ENCODE results near the gene BSN. TPM values are rescaled to one million over a fixed set of nuclear protein-coding genes. Genes with fewer than 3 reads are reported as not detected.

The BSN gene
- total and polyA plus RNA-seq, 5 experiments from 2014 or later, result 0.19 to 0.23 (median 0.22) TPM; not detected in 2

- H3K36me3 Mint-ChIP-seq, result peaks cover 0 to 5% (median 0%) of the 10 kb centered on the region in 3 donors
- H3K27ac Mint-ChIP-seq, result peak overlapping the region in 1 of 10 donors; percentile 68
- no peak for ATAC-seq
- POLR2A ChIA-PET, result no interaction called here
- H3K9me3 Mint-ChIP-seq, result peaks cover 0 to 11% (median 4%) of the 10 kb centered on the region in 9 donors
- H3K27me3 Mint-ChIP-seq, result peaks cover 0 to 2% (median 0%) of the 10 kb centered on the region in 5 donors
- H3K4me3 Mint-ChIP-seq, result no peak overlapping the region
- H3K4me1 Mint-ChIP-seq, result no peaks in the 10 kb centered on the region
- no peak for DNase-seq
Measured at GRCh38 chr3:49611719-49612118, 57.4 kb downstream of the BSN start.

GRCh38 chr3:49614936-49615335 lies 60.7 kb downstream of the BSN start:
- Mint-ChIP-seq H3K9me3 (peaks cover 0 to 11% (median 4%) of the 10 kb centered on the region in 9 donors), H3K36me3 (peaks cover 0 to 5% (median 0%) of the 10 kb centered on the region in 3 donors), H3K4me3 (no peak overlapping the region), H3K4me1 (no peaks in the 10 kb centered on the region), H3K27ac (no peak overlapping the region), H3K27me3 (peaks cover 0 to 5% (median 2%) of the 10 kb centered on the region in 5 donors)
- ATAC-seq (no peak), DNase-seq (no peak)
- POLR2A ChIA-PET, result no interaction called here

- Mint-ChIP-seq H3K27me3 (peaks cover 0 to 5% (median 2%) of the 10 kb centered on the region in 5 donors), H3K4me3 (no peak overlapping the region), H3K36me3 (peaks cover 0 to 5% (median 0%) of the 10 kb centered on the region in 3 donors), H3K9me3 (peaks cover 0 to 11% (median 4%) of the 10 kb centered on the region in 9 donors), H3K27ac (no peak overlapping the region), H3K4me1 (peaks cover 0 to 2% (median 0%) of the 10 kb centered on the region in 4 donors)
- DNase-seq (no peak), ATAC-seq (no peak)
- POLR2A ChIA-PET, result no interaction called here
Measured at GRCh38 chr3:49616061-49616460, 61.8 kb downstream of the BSN start.

- peaks cover 0 to 5% (median 2%) of the 10 kb centered on the region in 5 donors for H3K27me3 Mint-ChIP-seq
- peaks cover 0 to 3% (median 0%) of the 10 kb centered on the region in 4 donors for H3K4me1 Mint-ChIP-seq
- H3K27ac Mint-ChIP-seq, result no peak overlapping the region
- H3K4me3 Mint-ChIP-seq, result no peak overlapping the region
- H3K36me3 Mint-ChIP-seq, result peaks cover 0 to 5% (median 0%) of the 10 kb centered on the region in 3 donors
- POLR2A ChIA-PET, result no interaction called here
- peaks cover 0 to 11% (median 4%) of the 10 kb centered on the region in 9 donors for H3K9me3 Mint-ChIP-seq
- DNase-seq (no peak), ATAC-seq (no peak)
Measured at GRCh38 chr3:49616491-49616941, 62.2 kb downstream of the BSN start.

- POLR2A ChIA-PET, result no interaction called here
- H3K36me3 Mint-ChIP-seq, result peaks cover 0 to 2% (median 0%) of the 10 kb centered on the region in 3 donors
- H3K9me3 Mint-ChIP-seq, result peaks cover 0 to 7% (median 2%) of the 10 kb centered on the region in 9 donors
- H3K27ac Mint-ChIP-seq, result no peak overlapping the region
- ATAC-seq (no peak), DNase-seq (no peak)
- peaks cover 0 to 6% (median 0%) of the 10 kb centered on the region in 4 donors for H3K4me1 Mint-ChIP-seq
- peaks cover 0 to 5% (median 2%) of the 10 kb centered on the region in 5 donors for H3K27me3 Mint-ChIP-seq
- no peak overlapping the region for H3K4me3 Mint-ChIP-seq
Measured at GRCh38 chr3:49617390-49618013, 63.2 kb downstream of the BSN start.

GRCh38 chr3:49618412-49618811 lies 64.1 kb downstream of the BSN start:
- POLR2A ChIA-PET, result no interaction called here
- DNase-seq, result no peak
- no peak for ATAC-seq
- H3K27ac Mint-ChIP-seq, result no peak overlapping the region
- H3K9me3 Mint-ChIP-seq, result peaks cover 0 to 4% (median 0%) of the 10 kb centered on the region in 9 donors
- H3K4me3 Mint-ChIP-seq, result no peak overlapping the region
- peaks cover 0 to 6% (median 0%) of the 10 kb centered on the region in 4 donors for H3K4me1 Mint-ChIP-seq
- peaks cover 0 to 5% (median 2%) of the 10 kb centered on the region in 5 donors for H3K27me3 Mint-ChIP-seq
- H3K36me3 Mint-ChIP-seq, result no peaks in the 10 kb centered on the region

GRCh38 chr3:49619649-49620048 lies 65.4 kb downstream of the BSN start:
- H3K4me1 Mint-ChIP-seq, result peaks cover 0 to 6% (median 0%) of the 10 kb centered on the region in 4 donors
- no peak for DNase-seq
- peaks cover 0 to 5% (median 2%) of the 10 kb centered on the region in 5 donors for H3K27me3 Mint-ChIP-seq
- peak overlapping the region in 1 of 10 donors; percentile 38 for H3K27ac Mint-ChIP-seq
- POLR2A ChIA-PET, result no interaction called here
- H3K9me3 Mint-ChIP-seq, result peaks cover 0 to 2% (median 0%) of the 10 kb centered on the region in 9 donors
- no peak for ATAC-seq
- H3K36me3 Mint-ChIP-seq, result no peaks in the 10 kb centered on the region
- H3K4me3 Mint-ChIP-seq, result no peak overlapping the region

DNA sequence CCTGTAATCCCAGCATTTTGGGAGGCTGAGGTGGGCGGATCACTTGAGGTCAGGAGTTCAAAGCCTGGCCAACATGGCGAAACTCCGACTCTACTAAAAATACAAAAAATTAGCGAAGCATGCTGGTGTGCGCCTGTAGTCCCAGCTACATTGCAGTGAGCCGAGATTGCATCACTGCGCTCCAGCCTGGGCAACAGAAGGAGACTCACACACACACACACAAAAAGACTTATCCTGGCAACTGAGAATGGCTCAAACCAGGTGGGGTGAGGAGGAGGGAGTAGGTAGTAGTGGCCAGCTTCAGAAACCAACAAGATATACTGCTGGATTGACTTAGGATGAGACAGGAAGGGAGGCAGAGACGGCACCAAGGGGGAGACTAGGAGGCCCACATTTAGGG lies 66.5 kb downstream of the BSN start:
- peaks cover 0 to 5% (median 2%) of the 10 kb centered on the region in 5 donors for H3K27me3 Mint-ChIP-seq
- H3K9me3 Mint-ChIP-seq, result no peaks in the 10 kb centered on the region
- peaks cover 0 to 6% (median 0%) of the 10 kb centered on the region in 4 donors for H3K4me1 Mint-ChIP-seq
- DNase-seq (no peak), ATAC-seq (no peak)
- POLR2A ChIA-PET, result no interaction called here
- H3K36me3 Mint-ChIP-seq, result peaks cover 0 to 2% (median 0%) of the 10 kb centered on the region in 3 donors
- no peak overlapping the region for H3K4me3 Mint-ChIP-seq
- H3K27ac Mint-ChIP-seq, result no peak overlapping the region

DNA sequence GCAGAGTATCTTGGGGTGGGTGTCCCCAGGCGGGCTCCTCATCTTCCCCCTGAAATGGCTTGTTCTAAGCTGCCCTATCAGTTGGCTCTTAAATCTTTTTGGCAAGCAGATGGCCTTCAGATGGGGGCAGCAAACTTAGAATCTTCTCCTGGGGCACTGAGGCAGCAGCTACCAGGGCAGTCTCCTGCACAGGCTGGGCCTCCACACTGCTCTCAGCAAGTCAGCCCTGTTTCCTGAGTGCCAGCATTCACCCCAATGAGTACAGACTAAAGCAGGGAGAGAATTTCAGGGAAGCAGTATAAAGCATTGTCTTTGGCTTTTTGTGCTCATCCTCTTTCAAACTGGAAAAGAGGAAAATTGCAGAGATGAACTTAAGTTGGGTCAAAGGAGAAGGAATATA lies 68.8 kb downstream of the BSN start:
- Mint-ChIP-seq H3K27me3 (peaks cover 0 to 5% (median 0%) of the 10 kb centered on the region in 5 donors), H3K27ac (no peak overlapping the region), H3K36me3 (peaks cover 0 to 2% (median 0%) of the 10 kb centered on the region in 3 donors), H3K4me3 (no peak overlapping the region), H3K4me1 (peaks cover 0 to 6% (median 0%) of the 10 kb centered on the region in 4 donors), H3K9me3 (no peaks in the 10 kb centered on the region)
- POLR2A ChIA-PET, result no interaction called here
- ATAC-seq (no peak), DNase-seq (no peak)

DNA sequence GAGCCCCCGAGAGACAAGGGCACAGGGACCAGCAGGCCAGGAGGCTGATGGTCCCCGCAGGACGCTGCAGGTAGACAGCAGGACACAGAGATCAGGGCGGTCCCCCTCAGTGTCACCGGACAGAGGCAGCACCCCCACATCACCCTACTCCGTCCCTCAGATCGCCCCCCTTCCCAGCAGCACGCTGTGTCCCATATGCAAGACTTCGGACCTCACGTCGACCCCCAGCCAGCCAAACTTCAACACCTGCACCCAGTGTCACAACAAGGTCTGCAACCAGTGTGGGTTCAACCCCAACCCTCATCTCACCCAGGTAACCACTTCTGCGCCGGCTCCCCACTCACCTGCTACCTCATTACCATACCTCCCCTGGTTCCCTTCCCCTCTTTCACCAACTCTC lies 70.8 kb downstream of the BSN start:
- POLR2A ChIA-PET, result interaction anchor here (0.6 kb wide), 1 partner anchor 225 kb away, joined by 3 read pairs; no protein-coding TSS in a partner anchor
- H3K36me3 Mint-ChIP-seq, result peaks cover 0 to 2% (median 0%) of the 10 kb centered on the region in 3 donors
- H3K27ac Mint-ChIP-seq, result peak overlapping the region in 1 of 10 donors; percentile 10
- ATAC-seq, result no peak
- H3K4me1 Mint-ChIP-seq, result peaks cover 0 to 6% (median 0%) of the 10 kb centered on the region in 4 donors
- H3K9me3 Mint-ChIP-seq, result no peaks in the 10 kb centered on the region
- no peak for DNase-seq
- H3K4me3 Mint-ChIP-seq, result no peak overlapping the region
- H3K27me3 Mint-ChIP-seq, result peaks cover 0 to under 1% (median 0%) of the 10 kb centered on the region in 5 donors

- Mint-ChIP-seq H3K4me3 (no peak overlapping the region), H3K4me1 (peaks cover 0 to 5% (median 0%) of the 10 kb centered on the region in 4 donors), H3K27ac (no peak overlapping the region)
Measured at GRCh38 chr3:49626101-49626581, 71.9 kb downstream of the BSN start.

DNA sequence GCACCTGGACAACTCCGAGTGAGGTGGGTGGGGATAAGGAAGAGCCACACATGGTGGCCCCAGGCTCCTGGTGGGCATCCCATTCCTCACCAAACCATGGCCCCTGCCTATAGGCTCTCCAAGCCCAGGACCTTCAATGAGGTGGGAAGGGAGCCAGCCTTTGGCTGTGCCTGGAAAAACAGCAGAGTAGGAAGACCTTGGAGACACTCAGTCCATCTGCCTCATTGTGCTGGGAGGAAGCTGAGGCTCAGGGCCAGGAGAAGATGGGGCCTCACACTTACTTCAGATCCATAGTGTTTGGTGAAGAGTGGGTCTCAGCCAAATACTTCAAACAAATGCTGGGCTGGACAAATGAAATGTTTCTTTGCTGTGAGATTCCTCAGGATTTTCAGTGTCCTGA lies 72.5 kb downstream of the BSN start:
- peaks cover 0 to 4% (median 0%) of the 10 kb centered on the region in 4 donors for H3K4me1 Mint-ChIP-seq
- ATAC-seq (no peak), DNase-seq (no peak)
- peaks cover 0 to 3% (median 0%) of the 10 kb centered on the region in 3 donors for H3K36me3 Mint-ChIP-seq
- H3K27ac Mint-ChIP-seq, result no peak overlapping the region
- peaks cover 0 to 10% (median 4%) of the 10 kb centered on the region in 5 donors for H3K27me3 Mint-ChIP-seq
- POLR2A ChIA-PET, result no interaction called here
- peaks cover 0 to 4% (median 0%) of the 10 kb centered on the region in 9 donors for H3K9me3 Mint-ChIP-seq
- H3K4me3 Mint-ChIP-seq, result no peak overlapping the region

More at GRCh38 chr3:49626101-49626581, 71.9 kb downstream of the BSN start:
- Mint-ChIP-seq H3K36me3 (peaks cover 0 to 2% (median 0%) of the 10 kb centered on the region in 3 donors), H3K9me3 (no peaks in the 10 kb centered on the region), H3K27me3 (peaks cover 0 to 10% (median 3%) of the 10 kb centered on the region in 5 donors)
- ATAC-seq (no peak), DNase-seq (no peak)
- POLR2A ChIA-PET, result no interaction called here

DNA sequence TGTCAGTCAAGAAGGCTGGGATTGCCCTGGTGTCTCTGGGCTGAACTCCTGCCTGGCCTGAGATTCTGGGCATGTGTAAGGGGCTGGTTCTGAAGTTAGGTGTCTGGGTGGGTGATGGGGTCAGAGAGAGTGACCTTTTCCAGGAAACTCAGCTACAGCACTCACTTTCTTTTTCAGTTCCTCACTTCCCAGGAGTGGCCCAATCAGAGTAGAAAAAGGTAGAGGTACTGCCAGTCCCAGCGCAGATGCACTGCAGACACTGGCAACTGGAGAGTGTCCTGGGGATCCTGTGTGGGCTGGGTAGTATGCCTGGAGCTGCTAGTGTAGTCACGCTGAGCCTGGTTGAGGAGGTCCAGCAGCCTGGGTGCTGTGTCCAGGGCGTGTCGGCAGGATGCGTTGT lies 73.4 kb downstream of the BSN start:
- H3K4me3 Mint-ChIP-seq, result no peak overlapping the region
- peaks cover 0 to 4% (median 0%) of the 10 kb centered on the region in 9 donors for H3K9me3 Mint-ChIP-seq
- POLR2A ChIA-PET, result no interaction called here

More for the DNA sequence above, 73.4 kb downstream of the BSN start:
- H3K27ac Mint-ChIP-seq, result no peak overlapping the region
- peaks cover 0 to 3% (median 0%) of the 10 kb centered on the region in 3 donors for H3K36me3 Mint-ChIP-seq
- peaks cover 0 to 10% (median 5%) of the 10 kb centered on the region in 5 donors for H3K27me3 Mint-ChIP-seq
- peaks cover 0 to 1% (median 0%) of the 10 kb centered on the region in 4 donors for H3K4me1 Mint-ChIP-seq
- DNase-seq (no peak), ATAC-seq (no peak)
